Vagina (tissue), 2 donors: ENCODE measurements around the gene FERD3L.

Experiments
- CTCF ChIP-seq, 3 experiments: fragments of 450-650 bp in 2 of 3; fragments of 200-600 bp in 1 of 3; sonication (generic) in 1 of 3; IDR thresholded peaks; one replicate each; pipeline ENCODE4 v1.5.1; 2017 to 2019; ENCODE audit warnings: antibody characterized with exemption in 3 of 3, mild to moderate bottlenecking in 2 of 3, moderate library complexity in 2 of 3
- POLR2A ChIP-seq, 2 donors: fragments of 450-650 bp; IDR thresholded peaks; one replicate each; pipeline ENCODE4 v1.6.1; 2017; ENCODE audit warnings: antibody characterized with exemption in 2 of 2, mild to moderate bottlenecking in 2 of 2, moderate library complexity in 2 of 2
- POLR2AphosphoS5 ChIP-seq, 2 donors: sonication (generic); formaldehyde crosslinking; IDR thresholded peaks; one replicate each; pipeline ENCODE4 v1.9.0; 2017; ENCODE audit warnings: antibody characterized with exemption in 2 of 2, mild to moderate bottlenecking in 2 of 2, low read depth in 1 of 2; ENCODE audit not compliant: insufficient read depth in 1 of 2

- TF ChIP-seq CTCF (IDR thresholded peaks at IDR 0.05) (no peak), POLR2AphosphoS5 (IDR thresholded peaks at IDR 0.05; ENCODE audit: insufficient read depth in 1 of 2, low read depth in 1 of 2) (no peak), POLR2A (IDR thresholded peaks at IDR 0.05) (no peak)
These were observed 30.0 kb upstream of the FERD3L start for GRCh38 chr7:19175241-19175640.
